K562 (cell line): ENCODE measurements around the gene ITPR2. TPM values are rescaled to one million over a fixed set of nuclear protein-coding genes. Genes with fewer than 3 reads are reported as not detected.

Source experiments
- BRCA1 ChIP-seq, 2 experiments: fragments of 450-650 bp in 1 of 2; sonication (generic) in 1 of 2; formaldehyde crosslinking in 1 of 2; IDR thresholded peaks; 2 replicates each; pipeline versions ENCODE4 v1.5.0 to v1.6.1; 2017 to 2020; ENCODE audit warnings: mild to moderate bottlenecking in 1 of 2, missing genetic modification reagents in 1 of 2
- EP400 ChIP-seq: fragments of 450-650 bp; IDR thresholded peaks from 2 replicates; pipeline ENCODE4 v1.6.1; 2017; ENCODE audit warnings: antibody characterized with exemption, mild to moderate bottlenecking, moderate library complexity
- FOSL1 ChIP-seq: fragments of 200-800 bp; sonication (Bioruptor generic); conservative IDR thresholded peaks from 2 replicates; pipeline ENCODE4 v1.6.1; 2016; ENCODE audit warnings: missing genetic modification characterization, missing compliant biosample characterization
- KAT7 ChIP-seq: sonication (generic); formaldehyde crosslinking; IDR thresholded peaks from 2 replicates; pipeline ENCODE4 v1.8.0; 2022; ENCODE audit warnings: missing genetic modification reagents, mild to moderate bottlenecking, borderline replicate concordance
- KDM2B ChIP-seq: fragments of 250-450 bp; sonication (Bioruptor Pico); IDR thresholded peaks from 2 replicates; pipeline ENCODE4 v1.8.0; 2021; ENCODE audit warnings: mild to moderate bottlenecking, moderate library complexity
- MED1 ChIP-seq: sonication (generic); formaldehyde crosslinking; IDR thresholded peaks from 2 replicates; pipeline ENCODE4 v1.8.1; 2023; ENCODE audit warnings: missing genetic modification reagents, borderline replicate concordance
- NFE2 ChIP-seq: IDR thresholded peaks from 2 replicates; pipeline ENCODE4 v1.6.1; 2014; ENCODE audit warnings: antibody characterized with exemption, low read depth
- RHOXF2B ChIP-seq: fragments of 250-450 bp; sonication (Bioruptor Pico); conservative IDR thresholded peaks from 2 replicates; pipeline ENCODE4 v1.5.1; 2021
- ZFP1 ChIP-seq: fragments of 450-650 bp; formaldehyde crosslinking; IDR thresholded peaks from 2 replicates; pipeline ENCODE4 v1.4.0; 2020; ENCODE audit warnings: mild to moderate bottlenecking, mixed read lengths
- ZNF318 ChIP-seq, 2 experiments: fragments of 450-650 bp; IDR thresholded peaks; 2 replicates each; pipeline ENCODE4 v1.6.1; 2016; ENCODE audit warnings: mild to moderate bottlenecking in 2 of 2, borderline replicate concordance in 1 of 2, low read depth in 1 of 2, moderate library complexity in 1 of 2
- polyA plus RNA-seq, 8 experiments: library from polyadenylated mRNA; depleted of rRNA in 4 of 8; stranded (reverse) in 5 of 8; unstranded in 3 of 8; fragments of >200 nt; fragmentation: Nextera tagmentation in 2 of 8; fragmentation: Illumina TruSeq in 1 of 8; extraction: Ambion mirVana in 2 of 8; extraction: Trizol in 1 of 8; gene quantifications; 2 replicates each; pipeline versions ENCODE4 v1.2.1 to v1.2.3, GENCODE V29; 2011 to 2014; ENCODE audit warnings: inconsistent platforms in 1 of 8, missing spikeins in 1 of 8
- total RNA-seq, 7 experiments: library from RNA; depleted of rRNA in 6 of 7; stranded (reverse); fragments of >200 nt in 6 of 7; fragmentation: Illumina TruSeq in 2 of 7; extraction: Trizol in 2 of 7; gene quantifications; 2 replicates each; pipeline versions ENCODE4 v1.2.1 to v1.2.3, GENCODE V29; 2011 to 2021; ENCODE audit warnings: low replicate concordance in 1 of 7
- TF ChIP-seq, protein P1 (sequence below): IDR thresholded peaks from 3 replicates; pipeline ENCODE4 v1.6.1; 2011; ENCODE audit warnings: borderline replicate concordance, mild to moderate bottlenecking, moderate library complexity; ENCODE audit not compliant: insufficient read length; ENCODE audit errors: extremely low read depth
- TF ChIP-seq, protein P2 (sequence below): sonication (generic); formaldehyde crosslinking; IDR thresholded peaks from 2 replicates; pipeline ENCODE4 v1.8.0; 2022; ENCODE audit warnings: mild to moderate bottlenecking, low read depth, missing genetic modification reagents

Gene ITPR2
- total and polyA plus RNA-seq, 9 of the 15 experiments (the other 6 are each of a cell fraction or from before 2014, with no cell fraction given): 0.21 to 3.3 (median 0.95) TPM

DNA sequence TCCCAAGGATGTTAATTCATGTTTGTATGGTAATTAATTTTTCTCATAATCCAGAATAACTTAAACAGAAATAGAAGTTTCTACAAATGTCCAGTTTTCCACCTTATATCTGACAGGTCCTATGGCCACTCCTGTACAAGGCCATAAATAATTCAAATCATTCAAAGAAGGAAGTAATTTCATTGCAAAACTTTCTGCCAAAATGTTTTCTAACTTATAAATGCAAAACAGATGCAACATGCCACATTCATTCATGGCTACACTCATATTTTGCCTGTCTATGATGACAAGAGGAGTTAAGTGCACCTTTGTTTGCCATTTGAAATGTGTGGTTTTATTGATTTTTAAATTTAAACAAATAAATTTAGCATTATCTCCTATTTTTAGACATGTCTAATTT is 34.4 kb downstream of the ITPR2 start (continued):
- no peak for TF ChIP-seq ZNF318 (IDR thresholded peaks at IDR 0.05; ENCODE audit: borderline replicate concordance in 1 of 2, low read depth in 1 of 2)
- no peak for TF ChIP-seq NFE2
- TF ChIP-seq, protein P1, sequence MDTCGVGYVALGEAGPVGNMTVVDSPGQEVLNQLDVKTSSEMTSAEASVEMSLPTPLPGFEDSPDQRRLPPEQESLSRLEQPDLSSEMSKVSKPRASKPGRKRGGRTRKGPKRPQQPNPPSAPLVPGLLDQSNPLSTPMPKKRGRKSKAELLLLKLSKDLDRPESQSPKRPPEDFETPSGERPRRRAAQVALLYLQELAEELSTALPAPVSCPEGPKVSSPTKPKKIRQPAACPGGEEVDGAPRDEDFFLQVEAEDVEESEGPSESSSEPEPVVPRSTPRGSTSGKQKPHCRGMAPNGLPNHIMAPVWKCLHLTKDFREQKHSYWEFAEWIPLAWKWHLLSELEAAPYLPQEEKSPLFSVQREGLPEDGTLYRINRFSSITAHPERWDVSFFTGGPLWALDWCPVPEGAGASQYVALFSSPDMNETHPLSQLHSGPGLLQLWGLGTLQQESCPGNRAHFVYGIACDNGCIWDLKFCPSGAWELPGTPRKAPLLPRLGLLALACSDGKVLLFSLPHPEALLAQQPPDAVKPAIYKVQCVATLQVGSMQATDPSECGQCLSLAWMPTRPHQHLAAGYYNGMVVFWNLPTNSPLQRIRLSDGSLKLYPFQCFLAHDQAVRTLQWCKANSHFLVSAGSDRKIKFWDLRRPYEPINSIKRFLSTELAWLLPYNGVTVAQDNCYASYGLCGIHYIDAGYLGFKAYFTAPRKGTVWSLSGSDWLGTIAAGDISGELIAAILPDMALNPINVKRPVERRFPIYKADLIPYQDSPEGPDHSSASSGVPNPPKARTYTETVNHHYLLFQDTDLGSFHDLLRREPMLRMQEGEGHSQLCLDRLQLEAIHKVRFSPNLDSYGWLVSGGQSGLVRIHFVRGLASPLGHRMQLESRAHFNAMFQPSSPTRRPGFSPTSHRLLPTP: no peak
- TF ChIP-seq, protein P2, sequence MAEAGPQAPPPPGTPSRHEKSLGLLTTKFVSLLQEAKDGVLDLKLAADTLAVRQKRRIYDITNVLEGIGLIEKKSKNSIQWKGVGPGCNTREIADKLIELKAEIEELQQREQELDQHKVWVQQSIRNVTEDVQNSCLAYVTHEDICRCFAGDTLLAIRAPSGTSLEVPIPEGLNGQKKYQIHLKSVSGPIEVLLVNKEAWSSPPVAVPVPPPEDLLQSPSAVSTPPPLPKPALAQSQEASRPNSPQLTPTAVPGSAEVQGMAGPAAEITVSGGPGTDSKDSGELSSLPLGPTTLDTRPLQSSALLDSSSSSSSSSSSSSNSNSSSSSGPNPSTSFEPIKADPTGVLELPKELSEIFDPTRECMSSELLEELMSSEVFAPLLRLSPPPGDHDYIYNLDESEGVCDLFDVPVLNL (CRISPR knock-in tag): no peak
- no peak for TF ChIP-seq ZFP1 (CRISPR knock-in tag)
- TF ChIP-seq EP400: no peak
- no peak for TF ChIP-seq RHOXF2B (CRISPR knock-in tag)
- no peak for TF ChIP-seq BRCA1 (IDR thresholded peaks at IDR 0.05)
- no peak for TF ChIP-seq BRCA1 (CRISPR knock-in tag; IDR thresholded peaks at IDR 0.05)
- no peak for TF ChIP-seq FOSL1 (tag)
- no peak for TF ChIP-seq KDM2B (CRISPR knock-in tag)
- TF ChIP-seq MED1 (CRISPR knock-in tag): no peak
- TF ChIP-seq KAT7 (CRISPR knock-in tag): no peak
